WTC11 (cell line): ENCODE results near the gene TMEM258. TPM values are rescaled to one million over a fixed set of nuclear protein-coding genes. Genes with fewer than 3 reads are reported as not detected.

Experiments used
- ATAC-seq: fragments of 200-7000 bp; cut with Tn5 transposase; 2 replicates; pipeline ENCODE4 v1.10.0; 2021; ENCODE audit warnings: mild to moderate bottlenecking, moderate library complexity
- CTCF ChIA-PET: fragments of 300-600 bp; sonication (Branson Sonifier 250); formaldehyde crosslinking; loops from one replicate; lab custom pipeline; 2021; ENCODE audit warnings: antibody characterized with exemption; lab: Charles Lee
- POLR2A ChIA-PET: fragments of 350-600 bp; sonication (Branson Sonifier 250); formaldehyde crosslinking; loops from one replicate; lab custom pipeline; 2021; ENCODE audit warnings: antibody characterized with exemption; lab: Charles Lee
- DNase-seq: peaks from one replicate; pipeline ENCODE4 v3.0.0; 2021; ENCODE audit warnings: low spot score
- H3K27ac Mint-ChIP-seq: 2 replicates; pipeline ENCODE4 v1.8.0; 2021; ENCODE audit warnings: mixed read lengths
- H3K27me3 Mint-ChIP-seq: 2 replicates; pipeline ENCODE4 v1.8.0; 2021; ENCODE audit warnings: low read depth, mild to moderate bottlenecking, moderate library complexity, mixed read lengths
- H3K36me3 Mint-ChIP-seq: 2 replicates; pipeline ENCODE4 v1.8.0; 2021; ENCODE audit warnings: mixed read lengths
- H3K4me1 Mint-ChIP-seq: 2 replicates; pipeline ENCODE4 v1.8.0; 2022; ENCODE audit warnings: mixed read lengths
- H3K4me3 Mint-ChIP-seq: 2 replicates; pipeline ENCODE4 v1.8.0; 2021; ENCODE audit warnings: mild to moderate bottlenecking, moderate library complexity, mixed read lengths
- H3K9me3 Mint-ChIP-seq: 2 replicates; pipeline ENCODE4 v1.8.0; 2021; ENCODE audit warnings: mixed read lengths
- AR ChIP-seq: fragments of 250-450 bp; sonication (Bioruptor Pico); IDR thresholded peaks from 2 replicates; pipeline ENCODE4 v1.9.0; 2021; ENCODE audit warnings: mild to moderate bottlenecking
- ATF1 ChIP-seq: sonication (generic); formaldehyde crosslinking; IDR thresholded peaks from 2 replicates; pipeline ENCODE4 v1.8.1; 2023; ENCODE audit warnings: mild to moderate bottlenecking, moderate library complexity, missing genetic modification reagents
- ATF3 ChIP-seq: sonication (generic); formaldehyde crosslinking; conservative IDR thresholded peaks from 2 replicates; pipeline ENCODE4 v1.8.1; 2022; ENCODE audit warnings: mild to moderate bottlenecking, missing genetic modification reagents
- CBFB ChIP-seq: sonication (generic); formaldehyde crosslinking; IDR thresholded peaks from 2 replicates; pipeline ENCODE4 v1.8.1; 2022; ENCODE audit warnings: mild to moderate bottlenecking, low read depth, missing genetic modification reagents
- CDX4 ChIP-seq: fragments of 250-450 bp; sonication (Bioruptor Pico); IDR thresholded peaks from 2 replicates; pipeline ENCODE4 v1.9.0; 2021; ENCODE audit warnings: moderate library complexity, mild to moderate bottlenecking, inconsistent platforms, borderline replicate concordance
- CREB1 ChIP-seq: sonication (generic); formaldehyde crosslinking; IDR thresholded peaks from 2 replicates; pipeline ENCODE4 v1.8.0; 2023; ENCODE audit warnings: mild to moderate bottlenecking, missing genetic modification reagents
- CTCF ChIP-seq: fragments of 200-600 bp; IDR thresholded peaks from 2 replicates; pipeline ENCODE4 v1.8.0; 2022; ENCODE audit warnings: antibody characterized with exemption
- E2F1 ChIP-seq: sonication (generic); formaldehyde crosslinking; IDR thresholded peaks from 2 replicates; pipeline ENCODE4 v1.8.0; 2022; ENCODE audit warnings: mild to moderate bottlenecking, missing genetic modification reagents
- ERG ChIP-seq: fragments of 250-450 bp; sonication (Bioruptor Pico); IDR thresholded peaks from 2 replicates; pipeline ENCODE4 v1.8.0; 2021; ENCODE audit warnings: mild to moderate bottlenecking
- ESRRA ChIP-seq: sonication (generic); formaldehyde crosslinking; IDR thresholded peaks from 2 replicates; pipeline ENCODE4 v1.8.1; 2022; ENCODE audit warnings: mild to moderate bottlenecking, missing genetic modification reagents, borderline replicate concordance
- FOXK1 ChIP-seq: sonication (generic); formaldehyde crosslinking; IDR thresholded peaks from 2 replicates; pipeline ENCODE4 v1.8.0; 2022; ENCODE audit warnings: mild to moderate bottlenecking, moderate library complexity, missing genetic modification reagents
- FOXP1 ChIP-seq: sonication (generic); formaldehyde crosslinking; IDR thresholded peaks from 2 replicates; pipeline ENCODE4 v1.8.0; 2022; ENCODE audit warnings: missing genetic modification reagents, mild to moderate bottlenecking, moderate library complexity, borderline replicate concordance
- FOXP4 ChIP-seq: sonication (generic); formaldehyde crosslinking; IDR thresholded peaks from 2 replicates; pipeline ENCODE4 v1.8.0; 2022; ENCODE audit warnings: mild to moderate bottlenecking, missing genetic modification reagents
- GABPB1 ChIP-seq: sonication (generic); formaldehyde crosslinking; IDR thresholded peaks from 2 replicates; pipeline ENCODE4 v1.8.1; 2023; ENCODE audit warnings: mild to moderate bottlenecking, missing genetic modification reagents
- GTF2I ChIP-seq: fragments of 250-450 bp; sonication (Bioruptor Pico); conservative IDR thresholded peaks from 2 replicates; pipeline ENCODE4 v1.4.0; 2021; ENCODE audit warnings: mild to moderate bottlenecking
- KAT7 ChIP-seq: sonication (generic); formaldehyde crosslinking; IDR thresholded peaks from 2 replicates; pipeline ENCODE4 v1.8.1; 2023; ENCODE audit warnings: missing genetic modification reagents, mild to moderate bottlenecking, borderline replicate concordance
- NFATC4 ChIP-seq: fragments of 250-450 bp; sonication (Bioruptor Pico); IDR thresholded peaks from 2 replicates; pipeline ENCODE4 v1.9.0; 2021; ENCODE audit warnings: mild to moderate bottlenecking
- RELA ChIP-seq: sonication (generic); formaldehyde crosslinking; IDR thresholded peaks from 2 replicates; pipeline ENCODE4 v1.8.1; 2022; ENCODE audit warnings: missing genetic modification reagents, mild to moderate bottlenecking, borderline replicate concordance
- SOX15 ChIP-seq: fragments of 250-450 bp; sonication (Bioruptor Pico); IDR thresholded peaks from 2 replicates; pipeline ENCODE4 v1.9.0; 2021; ENCODE audit warnings: mild to moderate bottlenecking
- ZNF138 ChIP-seq: sonication (generic); formaldehyde crosslinking; conservative IDR thresholded peaks from 2 replicates; pipeline ENCODE4 v1.8.1; 2022; ENCODE audit warnings: mild to moderate bottlenecking, moderate library complexity, missing genetic modification reagents
- ZNF396 ChIP-seq: fragments of 250-450 bp; sonication (Bioruptor Pico); IDR thresholded peaks from 2 replicates; pipeline ENCODE4 v1.8.0; 2021; ENCODE audit warnings: mild to moderate bottlenecking, moderate library complexity, borderline replicate concordance
- total RNA-seq: library from RNA; stranded (reverse); gene quantifications from 3 replicates; pipeline ENCODE4 v1.2.3, GENCODE V29; 2021

The TMEM258 gene
- total RNA-seq, 1 experiment from 2014 or later, result 175 TPM

- TF ChIP-seq KAT7 (CRISPR knock-in tag) (no peak), NFATC4 (CRISPR knock-in tag) (no peak), ATF1 (no peak)
- TF ChIP-seq, all 79 proteins: peak for 0
These were observed 46.5 kb upstream of the TMEM258 start (continued) for GRCh38 chr11:61838921-61839320.

GRCh38 chr11:61838501-61838900 lies 46.1 kb upstream of the TMEM258 start:
- ChIA-PET POLR2A (interaction anchor here (0.5 to 0.8 kb wide), 2 partner anchors 28 to 41 kb away, joined by 3 to 4 read pairs; no protein-coding TSS in a partner anchor), CTCF (interaction anchor here (0.5 kb wide), 1 partner anchor 106 kb away, joined by 5 read pairs; no protein-coding TSS in a partner anchor)
- DNase-seq, result no peak
- TF ChIP-seq ATF3 (CRISPR knock-in tag) (no peak), FOXP4 (CRISPR knock-in tag) (no peak), E2F1 (CRISPR knock-in tag) (no peak), CTCF (no peak), GABPB1 (no peak), CREB1 (CRISPR knock-in tag) (no peak), ZNF138 (CRISPR knock-in tag) (no peak), KAT7 (CRISPR knock-in tag) (no peak), CBFB (CRISPR knock-in tag) (no peak), GTF2I (CRISPR knock-in tag) (no peak)
- ATAC-seq, result no peak
- H3K36me3 Mint-ChIP-seq, result peaks cover 68% of the 10 kb centered on the region
- no peak overlapping the region for H3K4me3 Mint-ChIP-seq
- H3K27me3 Mint-ChIP-seq, result no peaks in the 10 kb centered on the region
- 0 out of 2 replicates have a peak, but pooled peaks cover 3% of the 10 kb centered on the region for H3K9me3 Mint-ChIP-seq
- H3K4me1 Mint-ChIP-seq, result peaks cover 31% of the 10 kb centered on the region
- peak overlapping the region; percentile 45; the same call in 1 of the 2 replicates for H3K27ac Mint-ChIP-seq

- DNase-seq (no peak), ATAC-seq (no peak)
- ChIA-PET POLR2A (no interaction called here), CTCF (no interaction called here)
- Mint-ChIP-seq H3K36me3 (peaks cover 59% of the 10 kb centered on the region), H3K9me3 (0 out of 2 replicates have a peak, but pooled peaks cover 3% of the 10 kb centered on the region), H3K27ac (peak overlapping the region; percentile 74), H3K27me3 (no peaks in the 10 kb centered on the region), H3K4me1 (peaks cover 40% of the 10 kb centered on the region), H3K4me3 (no peak overlapping the region)
- no peak for TF ChIP-seq ZNF396
- no peak for TF ChIP-seq ATF1
- no peak for TF ChIP-seq CDX4
- TF ChIP-seq ESRRA (CRISPR knock-in tag), result no peak
- TF ChIP-seq FOXP1, result no peak
- no peak for TF ChIP-seq ZNF138 (CRISPR knock-in tag)
- no peak for TF ChIP-seq RELA
- TF ChIP-seq FOXK1 (CRISPR knock-in tag), result no peak
- TF ChIP-seq ERG (CRISPR knock-in tag), result no peak
- no peak for TF ChIP-seq AR (CRISPR knock-in tag)
- TF ChIP-seq SOX15, result no peak
These were observed 45.1 kb upstream of the TMEM258 start for GRCh38 chr11:61837411-61838005.
